ENCODE measurements around the gene FUT2.

DNA sequence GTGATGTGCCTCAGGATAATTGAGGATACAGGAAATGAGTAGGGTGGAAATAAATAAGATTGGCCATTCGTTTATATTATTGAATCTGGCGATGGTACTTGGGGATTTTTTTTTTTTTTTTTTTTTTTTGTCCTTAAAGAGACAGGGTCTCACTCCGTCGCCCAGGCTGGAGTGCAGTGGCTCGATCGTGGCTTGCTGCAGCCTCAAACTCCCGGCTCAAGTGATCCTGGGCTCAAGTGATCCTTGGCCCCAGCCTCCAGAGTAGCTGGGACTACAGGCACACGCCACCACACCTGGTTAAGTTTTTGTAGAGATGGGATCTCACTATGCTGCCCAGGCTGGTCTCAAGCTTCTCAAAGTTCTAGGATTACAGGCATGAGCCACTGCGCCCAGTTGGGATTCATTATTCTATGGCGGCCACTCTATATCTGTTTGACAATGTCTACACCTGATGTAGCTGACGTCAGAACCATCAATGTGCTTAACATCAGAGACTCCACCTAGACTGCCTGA lies 26.5 kb downstream of the FUT2 start:
- TF ChIP-seq EZH2 (IDR thresholded peaks at IDR 0.05; ENCODE audit: insufficient read depth, poor library complexity, severe bottlenecking) = no peak
- no peak for TF ChIP-seq EZH2phosphoT487 (IDR thresholded peaks at IDR 0.05; ENCODE audit: insufficient read depth, low read depth)
